ENCODE measurements around the gene MGMT. TPM values are rescaled to one million over a fixed set of nuclear protein-coding genes. Genes with fewer than 3 reads are reported as not detected.

Gene MGMT
- total and polyA plus RNA-seq, 4 experiments from 2014 or later, result 18.5 to 31.3 (median 24.4) TPM

- H3K9me3 Mint-ChIP-seq, result peaks cover 0 to 35% (median 11%) of the 10 kb centered on the region in 8 donors
- ChIA-PET CTCF (ENCODE audit: partially characterized antibody) (no interaction called here), POLR2A (ENCODE audit: partially characterized antibody) (no interaction called here)
- no peaks in the 10 kb centered on the region for H3K9me3 ChIP-seq (ENCODE audit: control insufficient read depth in 1 of 2, low read length in 2 of 2)
- no peaks in the 10 kb centered on the region for H3K27me3 ChIP-seq (ENCODE audit: insufficient read depth, low read length)
- no peak overlapping the region for H3K27ac Mint-ChIP-seq
- peaks cover 0 to 11% (median 3%) of the 10 kb centered on the region in 4 donors for H3K4me1 Mint-ChIP-seq
- intact Hi-C loops (cut with micrococcal nuclease), result no loop called here
- no peak overlapping the region for H3K4me3 Mint-ChIP-seq
- H3K27ac ChIP-seq (ENCODE audit: low read depth, low read length), result no peak overlapping the region
- no peaks in the 10 kb centered on the region for H3K36me3 ChIP-seq (ENCODE audit: insufficient read depth, low read length)
- no peak for DNase-seq
- peaks cover 53 to 78% of the 10 kb centered on the region in 2 donors for H3K36me3 Mint-ChIP-seq
- no peaks in the 10 kb centered on the region for H3K27me3 Mint-ChIP-seq
- no peaks in the 10 kb centered on the region for H3K4me1 ChIP-seq (ENCODE audit: insufficient read depth, low read length)
- H3K4me3 ChIP-seq (ENCODE audit: low read length in 2 of 2), result no peak overlapping the region
Measured at GRCh38 chr10:129759214-129760002, 292.4 kb downstream of the MGMT start.

DNA sequence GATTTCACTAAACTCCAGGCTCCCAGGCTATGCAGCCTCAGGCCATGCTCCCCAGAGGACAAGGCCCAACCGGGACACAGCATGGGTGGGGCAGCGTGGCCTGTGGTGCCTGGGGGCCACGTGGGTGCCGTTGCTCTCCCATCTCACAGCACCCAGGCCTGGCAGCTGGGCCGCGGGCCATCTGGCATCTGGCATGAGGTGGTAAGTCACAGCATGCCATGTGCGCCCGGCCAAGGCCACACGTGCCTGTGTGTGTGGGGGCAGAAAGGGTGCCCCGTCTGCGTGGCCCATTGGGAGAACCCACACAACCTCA, 292.9 kb downstream of the MGMT start:
- Histone ChIP-seq H3K9me3 (ENCODE audit: control insufficient read depth in 1 of 2, low read length in 2 of 2) (no peaks in the 10 kb centered on the region), H3K4me1 (ENCODE audit: insufficient read depth, low read length) (no peaks in the 10 kb centered on the region), H3K27me3 (ENCODE audit: insufficient read depth, low read length) (no peaks in the 10 kb centered on the region), H3K4me3 (ENCODE audit: low read length in 2 of 2) (no peak overlapping the region), H3K36me3 (ENCODE audit: insufficient read depth, low read length) (no peaks in the 10 kb centered on the region), H3K27ac (ENCODE audit: low read depth, low read length) (no peak overlapping the region)
- H3K27ac Mint-ChIP-seq, result no peak overlapping the region
- no peaks in the 10 kb centered on the region for H3K27me3 Mint-ChIP-seq
- no peak overlapping the region for H3K4me3 Mint-ChIP-seq
- no peak for DNase-seq
- peaks cover 0 to 33% (median 9%) of the 10 kb centered on the region in 8 donors for H3K9me3 Mint-ChIP-seq
- intact Hi-C loops (cut with micrococcal nuclease), result no loop called here
- peaks cover 0 to 11% (median 3%) of the 10 kb centered on the region in 4 donors for H3K4me1 Mint-ChIP-seq
- ChIA-PET CTCF (ENCODE audit: partially characterized antibody) (no interaction called here), POLR2A (ENCODE audit: partially characterized antibody) (no interaction called here)
- peaks cover 54 to 83% of the 10 kb centered on the region in 2 donors for H3K36me3 Mint-ChIP-seq

DNA sequence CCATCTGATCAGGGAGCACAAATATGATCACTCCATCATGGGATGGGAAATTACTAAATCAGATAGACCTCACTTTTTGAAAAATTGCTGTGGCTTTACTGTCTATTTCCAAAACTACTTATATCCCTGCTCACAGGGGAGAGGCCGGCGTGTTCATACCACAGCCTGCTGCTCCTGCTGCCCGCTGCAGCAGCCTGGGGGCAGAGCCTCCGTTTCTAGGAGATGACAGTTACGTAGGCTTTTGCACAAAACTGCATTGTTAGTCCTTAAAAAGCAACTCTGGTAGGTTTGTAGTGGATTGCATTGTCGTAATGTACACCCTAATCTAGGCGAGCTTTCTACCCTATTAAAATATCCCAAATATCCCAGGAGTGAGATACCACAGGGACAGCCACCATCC, 293.4 kb downstream of the MGMT start:
- Mint-ChIP-seq H3K4me3 (no peak overlapping the region), H3K27me3 (no peaks in the 10 kb centered on the region), H3K36me3 (peaks cover 55 to 81% of the 10 kb centered on the region in 2 donors), H3K9me3 (peaks cover 0 to 33% (median 7%) of the 10 kb centered on the region in 8 donors), H3K4me1 (peaks cover 0 to 11% (median 3%) of the 10 kb centered on the region in 4 donors), H3K27ac (no peak overlapping the region)
- Histone ChIP-seq H3K4me3 (ENCODE audit: low read length in 2 of 2) (no peak overlapping the region), H3K36me3 (ENCODE audit: insufficient read depth, low read length) (no peaks in the 10 kb centered on the region), H3K27me3 (ENCODE audit: insufficient read depth, low read length) (no peaks in the 10 kb centered on the region), H3K27ac (ENCODE audit: low read depth, low read length) (no peak overlapping the region), H3K4me1 (ENCODE audit: insufficient read depth, low read length) (no peaks in the 10 kb centered on the region), H3K9me3 (ENCODE audit: control insufficient read depth in 1 of 2, low read length in 2 of 2) (no peaks in the 10 kb centered on the region)
- ChIA-PET POLR2A (ENCODE audit: partially characterized antibody) (no interaction called here), CTCF (ENCODE audit: partially characterized antibody) (no interaction called here)
- intact Hi-C loops (cut with micrococcal nuclease), result no loop called here
- no peak for DNase-seq

- CTCF ChIA-PET (ENCODE audit: partially characterized antibody), result no interaction called here
Measured at GRCh38 chr10:129761197-129761972, 294.3 kb downstream of the MGMT start.

GRCh38 chr10:129761981-129762956, 295.2 kb downstream of the MGMT start:
- Histone ChIP-seq H3K27ac (ENCODE audit: low read depth, low read length) (no peak overlapping the region), H3K4me1 (ENCODE audit: insufficient read depth, low read length) (no peaks in the 10 kb centered on the region), H3K36me3 (ENCODE audit: insufficient read depth, low read length) (no peaks in the 10 kb centered on the region), H3K27me3 (ENCODE audit: insufficient read depth, low read length) (no peaks in the 10 kb centered on the region), H3K9me3 (ENCODE audit: control insufficient read depth in 1 of 2, low read length in 2 of 2) (no peaks in the 10 kb centered on the region), H3K4me3 (ENCODE audit: low read length in 2 of 2) (no peak overlapping the region)
- CTCF ChIA-PET (ENCODE audit: partially characterized antibody), result no interaction called here
- Mint-ChIP-seq H3K4me3 (no peak overlapping the region), H3K4me1 (peaks cover 0 to 4% (median under 1%) of the 10 kb centered on the region in 4 donors), H3K27ac (no peak overlapping the region), H3K9me3 (peaks cover 0 to 33% (median 7%) of the 10 kb centered on the region in 8 donors), H3K36me3 (peaks cover 56 to 84% of the 10 kb centered on the region in 2 donors), H3K27me3 (no peaks in the 10 kb centered on the region)
- DNase-seq, result no peak
- intact Hi-C loops (cut with micrococcal nuclease), result no loop called here
- POLR2A ChIA-PET (ENCODE audit: partially characterized antibody), result no interaction called here

More at GRCh38 chr10:129761197-129761972, 294.3 kb downstream of the MGMT start:
- Mint-ChIP-seq H3K4me1 (peaks cover 0 to 7% (median 1%) of the 10 kb centered on the region in 4 donors), H3K36me3 (peaks cover 60 to 81% of the 10 kb centered on the region in 2 donors), H3K9me3 (peaks cover 0 to 35% (median 6%) of the 10 kb centered on the region in 8 donors), H3K27me3 (no peaks in the 10 kb centered on the region), H3K27ac (no peak overlapping the region), H3K4me3 (no peak overlapping the region)
- Histone ChIP-seq H3K9me3 (ENCODE audit: control insufficient read depth in 1 of 2, low read length in 2 of 2) (no peaks in the 10 kb centered on the region), H3K27me3 (ENCODE audit: insufficient read depth, low read length) (no peaks in the 10 kb centered on the region), H3K27ac (ENCODE audit: low read depth, low read length) (no peak overlapping the region), H3K36me3 (ENCODE audit: insufficient read depth, low read length) (no peaks in the 10 kb centered on the region), H3K4me1 (ENCODE audit: insufficient read depth, low read length) (no peaks in the 10 kb centered on the region), H3K4me3 (ENCODE audit: low read length in 2 of 2) (no peak overlapping the region)
- intact Hi-C loops (cut with micrococcal nuclease), result no loop called here
- POLR2A ChIA-PET (ENCODE audit: partially characterized antibody), result no interaction called here
- no peak for DNase-seq

- Histone ChIP-seq H3K4me3 (ENCODE audit: low read length in 2 of 2) (no peak overlapping the region), H3K36me3 (ENCODE audit: insufficient read depth, low read length) (no peaks in the 10 kb centered on the region), H3K27ac (ENCODE audit: low read depth, low read length) (no peak overlapping the region), H3K4me1 (ENCODE audit: insufficient read depth, low read length) (no peaks in the 10 kb centered on the region), H3K9me3 (ENCODE audit: control insufficient read depth in 1 of 2, low read length in 2 of 2) (no peaks in the 10 kb centered on the region), H3K27me3 (ENCODE audit: insufficient read depth, low read length) (no peaks in the 10 kb centered on the region)
- ChIA-PET CTCF (ENCODE audit: partially characterized antibody) (no interaction called here), POLR2A (ENCODE audit: partially characterized antibody) (no interaction called here)
- no peak for DNase-seq
- H3K4me1 Mint-ChIP-seq, result no peaks in the 10 kb centered on the region
- peak overlapping the region in 1 of 7 donors; percentile 62 for H3K27ac Mint-ChIP-seq
- peaks cover 0 to 33% (median 11%) of the 10 kb centered on the region in 8 donors for H3K9me3 Mint-ChIP-seq
- no peak overlapping the region for H3K4me3 Mint-ChIP-seq
- intact Hi-C loops (cut with micrococcal nuclease), result no loop called here
- H3K27me3 Mint-ChIP-seq, result no peaks in the 10 kb centered on the region
- peaks cover 47 to 82% of the 10 kb centered on the region in 2 donors for H3K36me3 Mint-ChIP-seq
Measured at GRCh38 chr10:129764011-129764900, 297.2 kb downstream of the MGMT start.

All from CD4-positive, alpha-beta memory T cell (primary cell).